Germinal center (tissue), 1 donor: ENCODE results near the gene RAB26.

Experiments
- DNase-seq: peaks from one replicate; pipeline ENCODE4 v3.0.0; 2012; ENCODE audit warnings: mixed read lengths, low spot score

Gene RAB26

GRCh38 chr16:2159175-2159838 lies 10.9 kb downstream of the RAB26 start:
- DNase-seq, result no peak

- DNase-seq, result no peak
Measured at GRCh38 chr16:2160915-2161551, 12.6 kb downstream of the RAB26 start.

GRCh38 chr16:2161911-2162310 lies 13.5 kb downstream of the RAB26 start:
- no peak for DNase-seq

GRCh38 chr16:2162676-2163118 lies 14.3 kb downstream of the RAB26 start:
- no peak for DNase-seq

GRCh38 chr16:2163211-2163881 lies 14.9 kb downstream of the RAB26 start:
- DNase-seq, result no peak

- DNase-seq, result no peak
Measured at GRCh38 chr16:2165861-2166260, 17.4 kb downstream of the RAB26 start.

GRCh38 chr16:2166263-2167067 lies 18.0 kb downstream of the RAB26 start:
- no peak for DNase-seq

GRCh38 chr16:2167068-2167638 lies 18.7 kb downstream of the RAB26 start:
- DNase-seq, result no peak

- no peak for DNase-seq
Measured at GRCh38 chr16:2170080-2170479, 21.7 kb downstream of the RAB26 start.

- DNase-seq, result no peak
Measured at GRCh38 chr16:2170587-2171435, 22.4 kb downstream of the RAB26 start.

GRCh38 chr16:2171601-2172178 lies 23.3 kb downstream of the RAB26 start:
- no peak for DNase-seq

- no peak for DNase-seq
Measured at GRCh38 chr16:2172688-2173335, 24.4 kb downstream of the RAB26 start.

- no peak for DNase-seq
Measured at GRCh38 chr16:2173366-2173765, 24.9 kb downstream of the RAB26 start.

- DNase-seq, result no peak
Measured at GRCh38 chr16:2173916-2174315, 25.5 kb downstream of the RAB26 start.

- DNase-seq, result no peak
Measured at GRCh38 chr16:2174396-2175131, 26.1 kb downstream of the RAB26 start.

- DNase-seq, result no peak
Measured at GRCh38 chr16:2175454-2175853, 27.0 kb downstream of the RAB26 start.

- no peak for DNase-seq
Measured at GRCh38 chr16:2176047-2176446, 27.6 kb downstream of the RAB26 start.

- no peak for DNase-seq
Measured at GRCh38 chr16:2177101-2177500, 28.7 kb downstream of the RAB26 start.

- no peak for DNase-seq
Measured at GRCh38 chr16:2177561-2177960, 29.1 kb downstream of the RAB26 start.
